Thyroid gland (tissue), 4 donors: ENCODE measurements around the gene MED27.

Experiments used
- POLR2A ChIP-seq, 2 donors: fragments of 450-650 bp; IDR thresholded peaks; one replicate each; pipeline ENCODE4 v1.6.1; 2017; ENCODE audit warnings: antibody characterized with exemption in 2 of 2, mild to moderate bottlenecking in 2 of 2, moderate library complexity in 1 of 2
- TF ChIP-seq, protein P1 (sequence below), 6 experiments: fragments of 200-600 bp in 3 of 6; fragments of 450-650 bp in 3 of 6; sonication (generic) in 3 of 6; IDR thresholded peaks; one replicate each; pipeline ENCODE4 v1.5.1; 2016 to 2019; ENCODE audit warnings: antibody characterized with exemption in 6 of 6, mild to moderate bottlenecking in 2 of 6, inconsistent platforms in 1 of 6, moderate library complexity in 1 of 6

- TF ChIP-seq POLR2A (IDR thresholded peaks at IDR 0.05), result no peak
- TF ChIP-seq, protein P1, sequence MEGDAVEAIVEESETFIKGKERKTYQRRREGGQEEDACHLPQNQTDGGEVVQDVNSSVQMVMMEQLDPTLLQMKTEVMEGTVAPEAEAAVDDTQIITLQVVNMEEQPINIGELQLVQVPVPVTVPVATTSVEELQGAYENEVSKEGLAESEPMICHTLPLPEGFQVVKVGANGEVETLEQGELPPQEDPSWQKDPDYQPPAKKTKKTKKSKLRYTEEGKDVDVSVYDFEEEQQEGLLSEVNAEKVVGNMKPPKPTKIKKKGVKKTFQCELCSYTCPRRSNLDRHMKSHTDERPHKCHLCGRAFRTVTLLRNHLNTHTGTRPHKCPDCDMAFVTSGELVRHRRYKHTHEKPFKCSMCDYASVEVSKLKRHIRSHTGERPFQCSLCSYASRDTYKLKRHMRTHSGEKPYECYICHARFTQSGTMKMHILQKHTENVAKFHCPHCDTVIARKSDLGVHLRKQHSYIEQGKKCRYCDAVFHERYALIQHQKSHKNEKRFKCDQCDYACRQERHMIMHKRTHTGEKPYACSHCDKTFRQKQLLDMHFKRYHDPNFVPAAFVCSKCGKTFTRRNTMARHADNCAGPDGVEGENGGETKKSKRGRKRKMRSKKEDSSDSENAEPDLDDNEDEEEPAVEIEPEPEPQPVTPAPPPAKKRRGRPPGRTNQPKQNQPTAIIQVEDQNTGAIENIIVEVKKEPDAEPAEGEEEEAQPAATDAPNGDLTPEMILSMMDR (IDR thresholded peaks at IDR 0.05), result no peak
Measured at GRCh38 chr9:131994364-131995125, 85.1 kb downstream of the MED27 start.
